GM18499 (cell line): ENCODE results near the gene OPCML.

ENCODE experiments used
- ATAC-seq: cut with Tn5 transposase; IDR thresholded peaks from one replicate; pipeline ENCODE4 v1.9.1; 2021; ENCODE audit warnings: moderate number of reproducible peaks; ENCODE audit not compliant: insufficient read depth, unreplicated experiment

The OPCML gene

GRCh38 chr11:132632641-132633124, 899.6 kb downstream of the OPCML start:
- no peak for ATAC-seq

- ATAC-seq, result no peak
These were observed 900.3 kb downstream of the OPCML start for GRCh38 chr11:132631989-132632388.

GRCh38 chr11:132627981-132628380, 904.3 kb downstream of the OPCML start:
- no peak for ATAC-seq

GRCh38 chr11:132626446-132626845, 905.9 kb downstream of the OPCML start:
- no peak for ATAC-seq

- ATAC-seq, result no peak
These were observed 908.8 kb downstream of the OPCML start for GRCh38 chr11:132623511-132623910.

GRCh38 chr11:132621976-132622580, 910.2 kb downstream of the OPCML start:
- no peak for ATAC-seq

GRCh38 chr11:132620423-132620822, 911.9 kb downstream of the OPCML start:
- no peak for ATAC-seq

- ATAC-seq, result no peak
These were observed 921.5 kb downstream of the OPCML start for GRCh38 chr11:132610791-132611190.

GRCh38 chr11:132610216-132610615, 922.1 kb downstream of the OPCML start:
- no peak for ATAC-seq

GRCh38 chr11:132607575-132607974, 924.7 kb downstream of the OPCML start:
- ATAC-seq, result no peak

GRCh38 chr11:132605825-132606570, 926.3 kb downstream of the OPCML start:
- ATAC-seq, result no peak

GRCh38 chr11:132604431-132604830, 927.9 kb downstream of the OPCML start:
- no peak for ATAC-seq

- no peak for ATAC-seq
These were observed 930.4 kb downstream of the OPCML start for GRCh38 chr11:132601875-132602274.

GRCh38 chr11:132595711-132596134, 936.6 kb downstream of the OPCML start:
- no peak for ATAC-seq

- ATAC-seq, result no peak
These were observed 937.1 kb downstream of the OPCML start for GRCh38 chr11:132595246-132595645.

GRCh38 chr11:132590986-132591385, 941.3 kb downstream of the OPCML start:
- ATAC-seq, result no peak

GRCh38 chr11:132590554-132590953, 941.7 kb downstream of the OPCML start:
- ATAC-seq, result no peak

- no peak for ATAC-seq
These were observed 942.5 kb downstream of the OPCML start for GRCh38 chr11:132589791-132590190.

GRCh38 chr11:132588366-132588765, 943.9 kb downstream of the OPCML start:
- ATAC-seq, result no peak

- ATAC-seq, result no peak
These were observed 944.6 kb downstream of the OPCML start for GRCh38 chr11:132587716-132588115.

- ATAC-seq, result no peak
These were observed 945.5 kb downstream of the OPCML start for GRCh38 chr11:132586801-132587200.
